Measurements from ENCODE around the gene PPP6R2. TPM values are rescaled to one million over a fixed set of nuclear protein-coding genes. Genes with fewer than 3 reads are reported as not detected.

Gene PPP6R2
- total RNA-seq, 1 donor from 2014 or later, result 87.9 TPM

DNA sequence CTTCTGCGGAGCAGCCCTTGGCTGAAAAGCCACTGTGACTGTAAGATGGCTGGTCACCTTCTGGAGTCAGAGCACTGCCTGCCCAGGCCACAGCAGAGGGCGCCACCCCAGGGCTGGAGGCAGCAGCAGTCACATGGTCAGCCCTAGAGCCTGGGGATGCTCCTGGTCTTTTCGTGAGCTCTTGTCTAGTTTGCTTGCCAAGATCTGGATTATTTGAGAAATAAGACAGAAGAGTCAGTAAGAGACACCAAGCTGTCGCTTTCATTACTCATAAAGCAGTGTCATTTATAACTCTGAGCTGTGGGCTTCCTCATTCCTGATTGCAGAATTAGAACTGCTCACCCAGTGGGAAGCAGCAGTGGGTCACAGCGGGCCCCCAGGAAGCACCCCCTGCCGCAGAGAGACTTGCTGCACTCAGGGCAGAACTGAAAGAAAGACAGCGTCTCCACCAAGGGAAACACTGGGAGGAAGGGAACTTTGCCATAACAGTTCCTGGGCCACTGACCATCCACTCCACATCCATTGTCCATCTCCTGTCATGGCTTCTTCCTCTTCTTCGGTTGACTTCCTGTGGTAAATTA is 56.7 kb downstream of the PPP6R2 start:
- H3K4me1 Mint-ChIP-seq (ENCODE audit: low read depth), result peaks cover 29% of the 10 kb centered on the region
- H3K4me3 Mint-ChIP-seq (ENCODE audit: low read depth), result no peak overlapping the region
- no peak overlapping the region for H3K27ac Mint-ChIP-seq
- TF ChIP-seq CTCF (IDR thresholded peaks at IDR 0.05; ENCODE audit: unreplicated experiment), result peak; percentile 48
- DNase-seq (ENCODE audit: low spot score, unreplicated experiment), result no peak
- H3K36me3 Mint-ChIP-seq (ENCODE audit: insufficient read depth), result peaks cover 30% of the 10 kb centered on the region
- H3K9me3 Mint-ChIP-seq (ENCODE audit: low read depth), result no peaks in the 10 kb centered on the region
- H3K27me3 Mint-ChIP-seq, result no peaks in the 10 kb centered on the region

- no peak for DNase-seq (ENCODE audit: low spot score, unreplicated experiment)
- H3K27me3 Mint-ChIP-seq, result no peaks in the 10 kb centered on the region
- H3K4me1 Mint-ChIP-seq (ENCODE audit: low read depth), result peaks cover 25% of the 10 kb centered on the region
- TF ChIP-seq CTCF (IDR thresholded peaks at IDR 0.05; ENCODE audit: unreplicated experiment), result no peak
- H3K4me3 Mint-ChIP-seq (ENCODE audit: low read depth), result no peak overlapping the region
- peak overlapping the region; percentile 58 for H3K27ac Mint-ChIP-seq
- H3K36me3 Mint-ChIP-seq (ENCODE audit: insufficient read depth), result peaks cover 25% of the 10 kb centered on the region
- H3K9me3 Mint-ChIP-seq (ENCODE audit: low read depth), result no peaks in the 10 kb centered on the region
Measured at GRCh38 chr22:50400406-50400805, 57.3 kb downstream of the PPP6R2 start.

- no peak for DNase-seq (ENCODE audit: low spot score, unreplicated experiment)
- Mint-ChIP-seq H3K36me3 (ENCODE audit: insufficient read depth) (peaks cover 25% of the 10 kb centered on the region), H3K9me3 (ENCODE audit: low read depth) (no peaks in the 10 kb centered on the region), H3K27me3 (no peaks in the 10 kb centered on the region), H3K4me1 (ENCODE audit: low read depth) (peaks cover 25% of the 10 kb centered on the region), H3K4me3 (ENCODE audit: low read depth) (no peak overlapping the region), H3K27ac (no peak overlapping the region)
- TF ChIP-seq CTCF (IDR thresholded peaks at IDR 0.05; ENCODE audit: unreplicated experiment), result no peak
Measured at GRCh38 chr22:50400931-50401330, 57.8 kb downstream of the PPP6R2 start.

- Mint-ChIP-seq H3K4me3 (ENCODE audit: low read depth) (no peak overlapping the region), H3K4me1 (ENCODE audit: low read depth) (peaks cover 19% of the 10 kb centered on the region), H3K27me3 (no peaks in the 10 kb centered on the region), H3K27ac (no peak overlapping the region), H3K9me3 (ENCODE audit: low read depth) (no peaks in the 10 kb centered on the region), H3K36me3 (ENCODE audit: insufficient read depth) (peaks cover 22% of the 10 kb centered on the region)
- no peak for TF ChIP-seq CTCF (IDR thresholded peaks at IDR 0.05; ENCODE audit: unreplicated experiment)
- DNase-seq (ENCODE audit: low spot score, unreplicated experiment), result no peak
Measured at GRCh38 chr22:50401907-50402306, 58.8 kb downstream of the PPP6R2 start.

GRCh38 chr22:50403701-50404101 is 60.6 kb downstream of the PPP6R2 start:
- Mint-ChIP-seq H3K4me3 (ENCODE audit: low read depth) (no peak overlapping the region), H3K4me1 (ENCODE audit: low read depth) (peaks cover 12% of the 10 kb centered on the region), H3K27me3 (no peaks in the 10 kb centered on the region), H3K27ac (no peak overlapping the region), H3K36me3 (ENCODE audit: insufficient read depth) (peaks cover 25% of the 10 kb centered on the region), H3K9me3 (ENCODE audit: low read depth) (no peaks in the 10 kb centered on the region)
- no peak for DNase-seq (ENCODE audit: low spot score, unreplicated experiment)
- no peak for TF ChIP-seq CTCF (IDR thresholded peaks at IDR 0.05; ENCODE audit: unreplicated experiment)
